GM12874 (cell line): ENCODE results near the gene PTPRE.

Experiments used
- TF ChIP-seq, protein P1 (sequence below): IDR thresholded peaks from 2 replicates; pipeline ENCODE4 v1.5.1; 2011; ENCODE audit warnings: low read depth, mild to moderate bottlenecking, control low read depth, low read length, moderate library complexity; ENCODE audit not compliant: insufficient read depth

The PTPRE gene

GRCh38 chr10:127877699-127878098 is 29.2 kb upstream of the PTPRE start:
- TF ChIP-seq, protein P1, sequence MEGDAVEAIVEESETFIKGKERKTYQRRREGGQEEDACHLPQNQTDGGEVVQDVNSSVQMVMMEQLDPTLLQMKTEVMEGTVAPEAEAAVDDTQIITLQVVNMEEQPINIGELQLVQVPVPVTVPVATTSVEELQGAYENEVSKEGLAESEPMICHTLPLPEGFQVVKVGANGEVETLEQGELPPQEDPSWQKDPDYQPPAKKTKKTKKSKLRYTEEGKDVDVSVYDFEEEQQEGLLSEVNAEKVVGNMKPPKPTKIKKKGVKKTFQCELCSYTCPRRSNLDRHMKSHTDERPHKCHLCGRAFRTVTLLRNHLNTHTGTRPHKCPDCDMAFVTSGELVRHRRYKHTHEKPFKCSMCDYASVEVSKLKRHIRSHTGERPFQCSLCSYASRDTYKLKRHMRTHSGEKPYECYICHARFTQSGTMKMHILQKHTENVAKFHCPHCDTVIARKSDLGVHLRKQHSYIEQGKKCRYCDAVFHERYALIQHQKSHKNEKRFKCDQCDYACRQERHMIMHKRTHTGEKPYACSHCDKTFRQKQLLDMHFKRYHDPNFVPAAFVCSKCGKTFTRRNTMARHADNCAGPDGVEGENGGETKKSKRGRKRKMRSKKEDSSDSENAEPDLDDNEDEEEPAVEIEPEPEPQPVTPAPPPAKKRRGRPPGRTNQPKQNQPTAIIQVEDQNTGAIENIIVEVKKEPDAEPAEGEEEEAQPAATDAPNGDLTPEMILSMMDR: no peak

DNA sequence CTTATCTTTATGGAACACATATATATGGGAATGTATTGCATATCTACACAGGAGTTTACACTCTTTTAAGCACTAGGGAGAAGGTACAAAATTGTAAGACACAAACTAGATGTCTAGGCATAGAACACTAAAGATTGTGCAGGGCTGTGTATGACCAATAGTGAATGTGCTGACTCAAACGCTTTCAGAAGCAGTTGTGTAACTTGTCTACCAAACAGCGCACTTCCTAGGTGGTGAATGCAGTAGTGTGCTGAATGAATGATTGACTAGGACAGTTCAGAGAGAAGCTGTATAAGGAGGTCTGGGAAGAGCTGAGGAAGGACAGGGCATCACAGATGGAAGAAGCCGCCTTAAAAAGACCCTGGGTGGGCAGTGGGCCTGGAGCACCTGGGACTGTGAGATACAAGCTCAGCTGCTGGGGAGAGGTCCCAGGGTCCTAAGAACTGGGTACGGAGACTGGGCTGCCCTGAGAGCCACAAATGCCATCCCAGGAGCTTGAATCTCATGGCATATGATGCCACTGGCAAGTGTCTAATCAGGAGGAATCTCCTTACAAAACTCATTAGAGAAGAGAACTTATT is 28.3 kb upstream of the PTPRE start:
- TF ChIP-seq, protein P1: no peak

- TF ChIP-seq, protein P1: no peak
Observed at GRCh38 chr10:127880557-127880956, 26.3 kb upstream of the PTPRE start.

- TF ChIP-seq, protein P1: no peak
Observed at GRCh38 chr10:127881262-127881661, 25.6 kb upstream of the PTPRE start.

DNA sequence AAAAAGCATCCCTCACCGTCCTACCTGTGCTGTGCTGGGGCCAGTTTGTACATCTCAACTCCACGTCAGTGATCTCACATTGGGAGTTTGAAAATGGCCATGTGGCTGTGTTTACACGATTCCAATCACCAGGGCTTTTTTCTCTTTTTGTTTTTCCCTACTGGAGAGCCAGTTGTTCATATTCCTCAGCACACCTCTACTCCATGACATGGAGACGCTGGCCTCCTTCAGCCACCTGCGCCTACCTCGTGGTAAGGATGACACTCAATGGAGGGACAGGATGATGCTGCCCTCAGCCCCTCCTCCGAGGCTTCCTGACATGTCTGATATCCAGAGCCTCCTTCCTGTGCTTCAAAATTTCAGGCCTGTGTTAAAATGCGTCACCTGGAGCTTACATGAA is 24.5 kb upstream of the PTPRE start:
- TF ChIP-seq, protein P1: no peak

GRCh38 chr10:127882801-127883459 is 24.0 kb upstream of the PTPRE start:
- TF ChIP-seq, protein P1: no peak

GRCh38 chr10:127883516-127883915 is 23.4 kb upstream of the PTPRE start:
- TF ChIP-seq, protein P1: no peak
